ENCODE results near the gene PLCL2.

The PLCL2 gene

GRCh38 chr3:17023006-17023664 is 138.4 kb downstream of the PLCL2 start:
- DNase-seq = no peak

DNA sequence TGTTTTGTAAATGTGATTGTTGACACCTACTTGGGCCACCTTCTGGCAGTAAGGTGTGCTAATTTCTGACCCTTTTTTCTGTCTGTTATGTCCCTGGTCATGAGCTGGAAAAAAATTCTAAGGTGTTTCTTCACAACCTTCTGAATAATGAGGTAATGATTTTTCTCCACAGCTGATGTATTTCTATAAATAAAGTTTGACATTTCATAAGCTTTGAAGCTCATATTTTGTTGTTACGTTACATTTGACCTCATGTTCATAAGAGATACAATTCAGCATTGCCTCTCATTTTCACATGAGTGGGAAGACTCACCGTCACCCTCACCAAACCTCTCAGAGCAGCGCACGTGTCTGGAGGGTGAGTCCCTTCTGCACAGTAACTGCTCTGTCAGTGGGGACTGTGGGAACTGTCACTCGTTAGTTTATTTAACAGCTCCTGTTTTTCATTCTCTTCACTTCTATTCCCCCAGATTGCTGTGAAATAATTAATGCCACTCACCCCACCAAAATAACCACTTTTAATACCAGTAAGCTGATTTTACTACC is 140.9 kb downstream of the PLCL2 start:
- DNase-seq = no peak

DNA sequence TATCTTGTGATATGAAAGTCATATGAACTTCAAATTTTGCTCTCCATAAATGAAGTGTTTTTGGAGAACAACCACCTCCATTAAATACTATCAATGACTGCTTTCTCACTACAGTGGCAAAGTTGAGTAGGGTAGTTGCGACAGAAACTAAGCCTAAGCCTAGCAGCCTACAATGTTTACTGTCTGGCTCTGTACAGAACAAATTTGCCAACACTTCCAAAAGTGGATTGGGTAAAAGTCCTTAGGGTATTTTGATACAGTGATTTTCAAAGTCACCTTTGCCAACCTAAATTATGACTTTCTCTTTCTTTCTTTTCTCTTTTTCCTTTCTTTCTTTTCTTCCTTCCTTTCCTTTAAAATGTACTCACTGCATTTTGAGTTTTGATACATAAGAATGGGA is 142.6 kb downstream of the PLCL2 start:
- no peak for DNase-seq

- DNase-seq = no peak
Measured at GRCh38 chr3:17028363-17028762, 143.6 kb downstream of the PLCL2 start.

GRCh38 chr3:17030438-17030837 is 145.7 kb downstream of the PLCL2 start:
- no peak for DNase-seq

DNA sequence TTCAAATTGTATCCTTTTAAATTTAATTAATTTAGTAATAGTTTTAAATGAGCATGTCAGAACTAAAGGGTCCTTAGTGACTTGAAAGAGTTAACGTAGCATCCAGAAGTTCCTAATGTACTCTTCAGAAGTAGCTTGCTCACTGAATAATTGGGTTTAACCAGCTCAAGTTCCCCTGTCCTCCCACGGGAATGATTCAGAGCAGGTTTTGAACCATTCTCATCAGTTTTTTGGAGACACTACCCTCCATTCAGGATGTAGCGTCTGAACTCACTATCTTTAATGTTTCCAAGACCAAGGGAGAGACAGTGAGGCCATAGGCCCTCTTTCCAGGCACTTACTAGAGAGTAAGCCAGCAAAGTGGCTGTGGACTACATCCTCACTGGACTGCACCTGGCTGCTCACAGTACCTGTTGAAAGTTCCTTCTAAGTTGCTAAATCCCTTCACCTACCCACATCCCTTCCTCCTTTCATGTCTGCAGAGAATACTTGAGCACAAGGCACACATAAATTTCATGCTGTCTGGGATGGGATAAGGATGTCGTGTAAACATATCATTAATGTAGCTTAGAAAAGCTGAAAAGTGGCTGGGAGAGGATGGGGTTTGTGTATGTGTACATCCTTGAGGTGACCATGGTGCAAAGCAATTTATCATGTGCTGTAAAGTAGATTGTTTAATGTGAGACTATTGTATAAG is 146.3 kb downstream of the PLCL2 start:
- no peak for DNase-seq

GRCh38 chr3:17032407-17033034 is 147.8 kb downstream of the PLCL2 start:
- DNase-seq = no peak

DNA sequence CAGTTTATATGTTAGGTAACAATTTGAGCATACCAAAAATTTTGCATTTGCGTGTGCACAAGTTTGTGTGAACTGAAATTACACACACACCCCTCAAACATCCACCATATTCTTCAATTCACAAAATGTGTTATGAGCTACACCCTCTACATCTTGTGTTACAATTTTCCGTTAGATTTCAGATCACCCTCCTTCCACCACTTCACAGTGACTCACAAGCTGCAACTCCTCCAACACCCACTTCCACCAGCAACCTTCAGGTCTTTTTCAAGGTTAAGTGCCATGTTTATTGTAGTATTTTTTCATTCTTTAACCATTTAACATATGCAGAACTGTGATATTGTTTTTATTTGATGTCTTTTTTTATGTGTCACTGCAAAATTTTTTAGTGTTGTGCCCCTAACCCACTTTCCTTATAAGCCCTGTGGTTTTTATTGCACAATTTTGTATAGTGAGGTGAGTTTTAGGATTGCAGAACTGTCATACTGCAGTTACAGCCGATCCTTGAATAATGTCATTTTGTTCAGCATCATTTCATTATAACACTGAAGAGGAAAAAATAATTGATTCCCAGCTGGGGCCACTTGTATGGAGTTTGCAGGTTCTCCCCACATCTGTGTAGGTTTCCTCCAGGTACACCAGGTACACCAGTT is 148.9 kb downstream of the PLCL2 start:
- DNase-seq = no peak

DNA sequence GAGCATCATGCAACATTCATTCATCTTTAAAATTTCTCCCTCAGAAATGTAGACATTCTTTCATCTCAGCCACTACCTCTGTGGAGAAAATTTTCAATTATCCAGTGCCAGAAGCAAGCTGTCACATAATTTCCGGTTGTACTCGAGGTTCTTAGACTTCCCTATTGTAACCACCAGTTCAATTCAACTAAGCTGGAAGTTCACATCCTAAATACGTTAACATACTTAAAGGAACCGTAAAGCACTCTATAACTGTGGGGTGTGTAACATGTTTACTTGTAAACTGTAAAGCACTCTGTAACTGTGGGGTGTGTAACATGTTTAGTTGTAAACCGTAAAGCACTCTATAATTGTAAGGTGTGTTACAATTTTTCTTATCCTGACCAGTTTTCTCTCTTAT is 150.3 kb downstream of the PLCL2 start:
- DNase-seq = no peak

DNA sequence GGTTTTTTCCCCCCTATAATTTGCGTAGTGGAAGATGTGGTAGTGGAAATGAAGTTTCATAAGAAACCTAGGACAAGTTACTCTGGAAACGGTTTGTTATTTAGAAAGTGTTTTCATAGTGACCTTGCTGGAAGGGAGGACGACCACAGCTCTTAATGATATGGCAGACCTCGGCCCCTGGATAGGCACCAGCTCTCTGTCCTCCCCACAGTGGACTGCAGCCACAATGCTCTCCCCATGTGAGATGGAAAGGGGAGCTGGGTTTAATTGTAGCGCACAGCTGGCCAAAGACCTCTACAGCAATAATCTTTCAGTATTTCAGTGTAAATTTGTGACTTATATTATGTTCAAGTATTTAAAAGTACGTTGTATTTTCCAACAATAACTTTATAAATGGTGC is 151.2 kb downstream of the PLCL2 start:
- DNase-seq = no peak

DNA sequence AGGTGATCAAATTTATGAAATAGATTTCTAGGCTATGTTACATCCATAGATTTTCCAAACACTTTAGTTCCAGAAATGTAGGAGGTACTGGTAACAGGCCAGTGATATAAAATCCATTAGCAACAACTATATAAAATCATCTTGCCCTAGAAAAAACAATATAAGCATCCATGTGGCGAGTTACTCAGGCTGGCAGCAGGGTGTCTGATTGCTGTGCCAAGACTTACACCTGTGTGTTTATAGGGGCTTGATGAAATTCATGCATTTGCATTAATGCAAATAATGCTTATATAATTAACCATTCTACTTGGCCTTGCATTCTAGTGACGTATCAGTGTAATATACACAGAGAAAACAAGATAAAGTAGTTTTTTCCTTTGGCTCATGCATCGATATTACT is 153.4 kb downstream of the PLCL2 start:
- no peak for DNase-seq

DNA sequence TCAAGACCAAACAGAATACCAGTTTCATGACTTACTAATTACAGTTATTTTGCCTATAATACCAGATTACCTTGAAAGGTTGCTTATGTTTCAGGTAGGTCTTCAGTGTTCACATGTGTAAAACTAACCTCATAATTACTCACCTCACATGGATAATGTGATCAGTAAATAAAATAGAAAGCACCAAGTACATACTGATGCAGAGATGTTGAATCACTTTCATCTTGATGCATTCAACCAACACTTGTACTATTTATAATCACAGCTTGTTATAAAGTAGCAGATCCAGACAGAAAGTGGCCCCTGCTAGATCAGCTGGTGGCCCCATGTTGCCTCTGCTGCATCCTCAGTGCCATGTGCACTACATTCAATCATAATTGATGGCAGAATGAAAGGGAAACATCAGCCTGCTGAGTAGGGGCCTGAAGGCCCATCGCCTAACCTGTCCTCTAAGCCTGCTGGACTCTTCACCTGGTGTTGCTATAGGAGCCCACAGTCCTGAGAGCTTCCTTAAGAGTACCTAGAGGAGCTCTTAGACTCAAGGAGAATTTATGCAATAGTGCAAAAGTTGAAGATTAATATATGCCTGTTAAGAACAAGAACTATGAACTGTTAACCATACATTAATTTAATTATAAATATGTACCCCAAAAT is 154.3 kb downstream of the PLCL2 start:
- DNase-seq = no peak

DNA sequence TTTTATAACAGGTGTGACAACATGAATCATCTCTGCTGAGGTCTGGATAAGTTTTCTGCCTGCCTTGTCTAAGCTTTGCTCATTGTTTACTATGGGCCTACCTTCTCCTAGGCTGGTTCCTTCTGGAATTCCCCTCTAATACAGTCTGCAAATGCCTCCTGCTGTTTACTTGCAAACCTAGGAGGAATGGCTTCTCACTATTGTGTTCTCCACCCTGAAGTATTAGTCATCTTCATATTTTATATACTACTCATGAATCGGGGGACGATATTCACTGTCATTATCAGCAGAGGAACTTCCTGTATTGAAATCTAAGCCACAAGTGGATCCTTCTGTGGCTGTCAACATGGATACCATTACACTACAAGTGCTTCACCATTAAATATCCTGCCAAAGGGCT is 154.8 kb downstream of the PLCL2 start:
- no peak for DNase-seq

DNA sequence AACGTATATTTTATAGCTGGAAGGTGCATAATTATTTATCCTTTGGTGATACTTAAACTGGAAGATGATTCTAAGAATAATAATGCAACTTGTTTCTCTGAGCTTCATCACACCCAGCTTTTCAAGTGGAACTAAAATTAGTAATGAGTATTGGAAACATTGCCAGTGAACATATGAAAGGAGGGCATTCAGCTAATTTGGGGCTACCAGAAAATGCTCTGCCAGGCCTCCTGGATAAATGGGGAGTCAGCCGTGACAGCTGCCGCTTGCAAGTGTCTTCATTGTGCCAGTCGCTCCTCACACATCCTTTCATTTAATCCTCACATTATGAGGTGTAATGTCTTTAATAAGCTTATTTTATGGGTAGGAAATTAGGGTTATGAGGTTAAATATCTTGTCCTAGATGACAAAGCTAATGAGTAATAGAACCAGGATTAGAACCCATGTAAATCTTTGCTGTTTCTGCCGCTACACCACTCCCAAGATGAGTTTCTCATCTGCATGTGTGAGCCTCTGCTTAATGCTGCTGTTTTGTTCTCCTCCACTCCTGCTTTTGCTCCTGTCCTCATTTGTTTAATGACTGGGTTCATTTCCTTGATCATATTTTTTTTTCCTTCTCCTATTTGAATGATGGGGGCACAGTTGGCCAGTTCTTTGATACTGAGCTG is 155.7 kb downstream of the PLCL2 start:
- no peak for DNase-seq

GRCh38 chr3:17040990-17041377 is 156.2 kb downstream of the PLCL2 start:
- no peak for DNase-seq

DNA sequence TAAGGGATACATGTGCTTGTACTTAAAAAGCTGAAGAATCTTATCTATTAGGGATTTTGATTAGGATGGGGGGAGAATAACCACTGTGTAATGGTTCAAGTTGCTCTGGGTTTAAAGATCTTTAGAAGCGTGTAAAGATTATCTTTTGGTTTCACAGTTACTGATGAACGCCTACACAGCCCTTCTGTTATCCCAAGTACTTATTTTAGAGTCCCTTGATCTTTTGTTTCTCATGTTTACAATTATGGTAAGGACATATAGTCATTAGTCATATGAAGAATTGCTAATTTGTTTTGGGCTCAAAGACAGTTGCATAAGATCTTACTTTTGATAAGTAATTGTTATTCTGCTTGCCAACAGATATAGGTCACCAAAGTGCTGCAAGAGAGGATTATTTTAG is 160.1 kb downstream of the PLCL2 start:
- no peak for DNase-seq

GRCh38 chr3:17045705-17046104 is 160.9 kb downstream of the PLCL2 start:
- no peak for DNase-seq

DNA sequence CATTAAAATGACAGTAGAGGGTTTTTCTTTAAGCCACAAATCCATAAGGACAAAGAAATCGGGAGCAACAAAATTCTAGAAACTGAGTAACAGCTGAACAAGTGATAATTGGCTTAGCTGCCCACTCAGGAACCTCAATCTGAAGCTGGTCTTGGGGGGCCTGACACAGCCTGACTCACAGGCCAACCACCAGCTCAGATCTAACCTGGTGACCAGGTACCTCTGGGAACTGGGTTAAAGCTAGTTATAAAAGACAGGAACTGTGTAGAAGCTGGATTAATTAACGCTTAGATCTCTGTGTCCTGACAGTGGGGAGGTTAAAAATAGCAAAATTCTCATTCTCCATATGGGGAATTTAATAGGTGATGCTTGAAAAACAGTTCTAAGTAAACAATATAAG is 161.9 kb downstream of the PLCL2 start:
- no peak for DNase-seq

GRCh38 chr3:17047162-17047561 is 162.4 kb downstream of the PLCL2 start:
- no peak for DNase-seq

DNA sequence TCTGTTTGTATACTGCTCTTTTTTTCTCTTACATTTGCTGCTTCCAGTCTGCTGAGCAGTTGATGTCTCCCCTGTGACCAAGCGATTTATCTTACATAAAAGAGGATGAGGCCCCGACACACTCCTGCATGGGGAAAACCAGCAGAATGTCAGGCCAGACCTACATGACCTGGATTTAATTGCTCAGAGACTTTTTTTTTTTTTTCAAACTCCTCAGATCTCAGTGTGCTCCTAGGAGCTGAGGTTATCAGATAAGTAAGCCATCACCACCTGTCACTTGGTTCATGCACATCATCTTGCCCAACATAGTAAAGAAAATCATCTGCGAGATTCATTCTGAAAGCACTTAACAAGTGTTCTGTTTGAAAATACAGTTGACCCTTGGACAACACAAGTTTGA is 163.1 kb downstream of the PLCL2 start:
- DNase-seq = no peak

- DNase-seq = no peak
Measured at GRCh38 chr3:17050071-17050470, 165.3 kb downstream of the PLCL2 start.

- no peak for DNase-seq
Measured at GRCh38 chr3:17050506-17050905, 165.8 kb downstream of the PLCL2 start.

DNA sequence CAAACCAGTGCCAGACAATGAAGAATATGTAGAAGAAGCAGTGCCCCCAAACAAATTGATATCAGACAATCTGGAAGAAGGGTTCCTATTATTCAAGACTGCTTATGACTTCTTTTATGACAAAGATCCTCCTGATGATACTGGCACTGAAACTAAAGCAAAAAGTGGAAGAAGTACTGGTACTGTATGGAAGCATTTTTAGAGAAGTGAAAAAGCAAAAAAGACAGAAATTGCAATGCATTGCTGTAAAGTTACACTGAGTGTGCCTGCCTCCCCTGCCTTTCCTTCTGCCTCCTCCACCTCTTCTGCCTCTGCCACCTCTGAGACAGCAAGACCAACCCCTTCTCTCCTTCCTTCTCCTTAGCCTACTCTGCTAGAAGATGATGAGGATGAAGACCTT is 167.6 kb downstream of the PLCL2 start:
- DNase-seq = no peak
